HG03025 (cell line): ENCODE results near the gene LONP1.
"Not testable (repeated sequence)": the region's sequence is repeated elsewhere in the genome, so short reads cannot be mapped to it uniquely, and the experiment has no call there.

Source experiments
- ATAC-seq: cut with Tn5 transposase; IDR thresholded peaks from one replicate; pipeline ENCODE4 v1.9.1; 2021; ENCODE audit warnings: mild to moderate bottlenecking, moderate library complexity; ENCODE audit not compliant: unreplicated experiment, low FRiP score

Gene LONP1

GRCh38 chr19:5713228-5713627 lies 6.7 kb downstream of the LONP1 start:
- ATAC-seq: no peak

- ATAC-seq: no peak
These were observed 8.2 kb downstream of the LONP1 start for GRCh38 chr19:5711713-5712161.

- ATAC-seq: no peak
These were observed 8.9 kb downstream of the LONP1 start for GRCh38 chr19:5711025-5711424.

GRCh38 chr19:5707576-5708575 lies 12.1 kb downstream of the LONP1 start:
- no peak for ATAC-seq

- ATAC-seq: no peak
These were observed 12.9 kb downstream of the LONP1 start for GRCh38 chr19:5706876-5707573.

- no peak for ATAC-seq
These were observed 14.4 kb downstream of the LONP1 start for GRCh38 chr19:5705552-5705951.

GRCh38 chr19:5703819-5704818 lies 15.8 kb downstream of the LONP1 start:
- ATAC-seq: no peak

- ATAC-seq: not testable (repeated sequence)
These were observed 17.9 kb downstream of the LONP1 start for GRCh38 chr19:5702053-5702410.

- ATAC-seq: no peak
These were observed 19.4 kb downstream of the LONP1 start for GRCh38 chr19:5700455-5701092.

GRCh38 chr19:5698635-5699422 lies 21.1 kb downstream of the LONP1 start:
- ATAC-seq: no peak

GRCh38 chr19:5697890-5698634 lies 21.9 kb downstream of the LONP1 start:
- no peak for ATAC-seq

- ATAC-seq: no peak
These were observed 22.7 kb downstream of the LONP1 start for GRCh38 chr19:5697022-5697889.

- ATAC-seq: no peak
These were observed 23.5 kb downstream of the LONP1 start for GRCh38 chr19:5696196-5697021.

- no peak for ATAC-seq
These were observed 24.2 kb downstream of the LONP1 start for GRCh38 chr19:5695649-5696195.

GRCh38 chr19:5694956-5695648 lies 24.8 kb downstream of the LONP1 start:
- ATAC-seq: no peak
